Raji (cell line): ENCODE results near the gene NPAS3.

Experiments
- POLR2A ChIP-seq: IDR thresholded peaks from 2 replicates; pipeline ENCODE4 v1.6.1; 2011; ENCODE audit warnings: low read depth, low read length, control low read depth; ENCODE audit not compliant: insufficient read depth

NPAS3 gene

GRCh38 chr14:33786091-33786825 lies 847.6 kb downstream of the NPAS3 start:
- TF ChIP-seq POLR2A: no peak

GRCh38 chr14:33788161-33788560 lies 849.5 kb downstream of the NPAS3 start:
- no peak for TF ChIP-seq POLR2A

GRCh38 chr14:33790996-33791395 lies 852.3 kb downstream of the NPAS3 start:
- no peak for TF ChIP-seq POLR2A

GRCh38 chr14:33792009-33792719 lies 853.5 kb downstream of the NPAS3 start:
- TF ChIP-seq POLR2A: no peak

- TF ChIP-seq POLR2A: no peak
Observed at GRCh38 chr14:33792720-33793368, 854.2 kb downstream of the NPAS3 start.

GRCh38 chr14:33793398-33794110 lies 854.9 kb downstream of the NPAS3 start:
- no peak for TF ChIP-seq POLR2A

GRCh38 chr14:33794791-33795305 lies 856.2 kb downstream of the NPAS3 start:
- no peak for TF ChIP-seq POLR2A

- no peak for TF ChIP-seq POLR2A
Observed at GRCh38 chr14:33796356-33796755, 857.7 kb downstream of the NPAS3 start.

GRCh38 chr14:33799705-33800570 lies 861.3 kb downstream of the NPAS3 start:
- TF ChIP-seq POLR2A: no peak

GRCh38 chr14:33800735-33801163 lies 862.1 kb downstream of the NPAS3 start:
- TF ChIP-seq POLR2A: no peak

- no peak for TF ChIP-seq POLR2A
Observed at GRCh38 chr14:33802737-33803136, 864.1 kb downstream of the NPAS3 start.

GRCh38 chr14:33805593-33805992 lies 866.9 kb downstream of the NPAS3 start:
- no peak for TF ChIP-seq POLR2A

- no peak for TF ChIP-seq POLR2A
Observed at GRCh38 chr14:33806905-33807304, 868.2 kb downstream of the NPAS3 start.

- no peak for TF ChIP-seq POLR2A
Observed at GRCh38 chr14:33808187-33808586, 869.5 kb downstream of the NPAS3 start.
